ENCODE measurements around the gene SAT2. TPM values are rescaled to one million over a fixed set of nuclear protein-coding genes. Genes with fewer than 3 reads are reported as not detected.

Gene SAT2
- total and polyA plus RNA-seq, 2 of the 13 experiments (the other 11 are each of a cell fraction or from before 2014, with no cell fraction given): 37.6 to 93.7 TPM

- ATAC-seq: no peak
- in situ Hi-C loops (cut with HindIII; ENCODE audit: extremely low pct_ligation_motif_present, low pct_unique_long_range_greater_than_20kb): no loop called here
Observed at GRCh38 chr17:7647018-7647417, 19.4 kb upstream of the SAT2 start.

More at GRCh38 chr17:7647018-7647417, 19.4 kb upstream of the SAT2 start:
- Histone ChIP-seq H3K4me1 (ENCODE audit: insufficient read depth, low read length) (peaks cover 20% of the 10 kb centered on the region), H3K27me3 (ENCODE audit: control insufficient read depth in 1 of 2, insufficient read depth in 2 of 2, low read length in 2 of 2) (peaks cover 5 to 19% of the 10 kb centered on the region in 2 experiments), H3K4me3 (replicated peaks in 1 of 3; ENCODE audit: insufficient read depth in 1 of 3, low read depth in 2 of 3, low read length in 3 of 3) (no peak overlapping the region), H2AFZ (ENCODE audit: low read length) (no peak overlapping the region), H3K79me2 (ENCODE audit: insufficient read depth, low read length) (no peaks in the 10 kb centered on the region), H3K36me3 (replicated peaks in 1 of 2; ENCODE audit: control insufficient read depth in 1 of 2, insufficient read depth in 2 of 2, low read length in 2 of 2) (no peaks in the 10 kb centered on the region), H3K9ac (ENCODE audit: insufficient read depth, low read depth, low read length) (no peak overlapping the region), H3K4me2 (ENCODE audit: low read depth, low read length) (no peak overlapping the region), H3K27ac (ENCODE audit: extremely low read length, insufficient read depth, low read length) (no peak overlapping the region), H3K9me3 (ENCODE audit: low read length) (no peaks in the 10 kb centered on the region), H4K20me1 (ENCODE audit: insufficient read depth, low read length) (no peaks in the 10 kb centered on the region)
- DNase-seq (ENCODE audit: low spot score) (no peak), FAIRE-seq (no peak)
- ChIA-PET CTCF (ENCODE audit: low intra/inter-chr PET ratio, low total read pairs) (no interaction called here), POLR2A (no interaction called here)
- no TSS peak for BruUV-seq (replicated peaks)
- intact Hi-C loops (cut with micrococcal nuclease; ENCODE audit: unreplicated experiment): no loop called here
- WGBS (ENCODE audit: low lambda C conversion rate): 59% methylated on average over 4 of the region's 4 CpGs
- no peak for TF ChIP-seq MATR3 (CRISPR knock-in tag; IDR thresholded peaks at IDR 0.05)
- TF ChIP-seq ATF3 (CRISPR knock-in tag; IDR thresholded peaks at IDR 0.05): no peak
- no peak for TF ChIP-seq EZH2 (conservative IDR thresholded peaks at IDR 0.05; ENCODE audit: low read depth, low read length)
- TF ChIP-seq PRDM15 (CRISPR knock-in tag; IDR thresholded peaks at IDR 0.05): no peak
- TF ChIP-seq ZNF451 (CRISPR knock-in tag; IDR thresholded peaks at IDR 0.05): no peak
- TF ChIP-seq GABPA (IDR thresholded peaks at IDR 0.05; ENCODE audit: low read depth, low read length): no peak
- no peak for TF ChIP-seq GABPA (CRISPR knock-in tag; IDR thresholded peaks at IDR 0.05; ENCODE audit: low read depth)
- no peak for TF ChIP-seq ZSCAN31 (CRISPR knock-in tag; IDR thresholded peaks at IDR 0.05; ENCODE audit: low read depth)
- TF ChIP-seq ZFP90 (CRISPR knock-in tag; IDR thresholded peaks at IDR 0.05; ENCODE audit: borderline replicate concordance): no peak
- no peak for TF ChIP-seq ZFP36L2 (CRISPR knock-in tag; IDR thresholded peaks at IDR 0.05)
- TF ChIP-seq USF2 (IDR thresholded peaks at IDR 0.05; ENCODE audit: low read depth, low read length): no peak
- TF ChIP-seq USF2 (CRISPR knock-in tag; IDR thresholded peaks at IDR 0.05; ENCODE audit: borderline replicate concordance): no peak
- no peak for TF ChIP-seq MAF1 (CRISPR knock-in tag; IDR thresholded peaks at IDR 0.05; ENCODE audit: borderline replicate concordance)

Measured in HepG2 (cell line).